SIG-M5 (cell line): ENCODE measurements around the gene KLK1.

Experiments
- DNase-seq: peaks from one replicate; lab custom pipeline; 2025; lab: John Stamatoyannopoulos, UW

KLK1 gene

GRCh38 chr19:50835785-50836542 lies 12.4 kb upstream of the KLK1 start:
- no peak for DNase-seq

GRCh38 chr19:50835103-50835784 lies 11.7 kb upstream of the KLK1 start:
- DNase-seq, result no peak

GRCh38 chr19:50833802-50834167 lies 10.2 kb upstream of the KLK1 start:
- no peak for DNase-seq

GRCh38 chr19:50833117-50833801 lies 9.7 kb upstream of the KLK1 start, which contains the start of gene KLK15:
Gene KLK15, minus strand, starts transcription at chr19:50833574. Its CDS starts 2,082 bp downstream, at chr19:50831492.
- no peak for DNase-seq

GRCh38 chr19:50832666-50833065 lies 9.1 kb upstream of the KLK1 start:
- DNase-seq, result no peak

- no peak for DNase-seq
Observed at GRCh38 chr19:50831026-50831396, 7.4 kb upstream of the KLK1 start.

GRCh38 chr19:50830266-50831025 lies 6.9 kb upstream of the KLK1 start:
- no peak for DNase-seq

- DNase-seq, result no peak
Observed at GRCh38 chr19:50829801-50830200, 6.2 kb upstream of the KLK1 start.

- DNase-seq, result no peak
Observed at GRCh38 chr19:50827476-50827875, 3.9 kb upstream of the KLK1 start.

GRCh38 chr19:50826492-50827240 lies 3.1 kb upstream of the KLK1 start:
- DNase-seq, result no peak

- DNase-seq, result no peak
Observed at GRCh38 chr19:50822661-50823208, 852 bp downstream of the KLK1 start.

GRCh38 chr19:50821622-50822021 lies 2.0 kb downstream of the KLK1 start:
- no peak for DNase-seq

- no peak for DNase-seq
Observed at GRCh38 chr19:50821248-50821612, 2.4 kb downstream of the KLK1 start.

GRCh38 chr19:50820549-50821247 lies 2.9 kb downstream of the KLK1 start:
- no peak for DNase-seq

GRCh38 chr19:50820086-50820485 lies 3.5 kb downstream of the KLK1 start:
- DNase-seq, result no peak

- no peak for DNase-seq
Observed at GRCh38 chr19:50819636-50820035, 4.0 kb downstream of the KLK1 start.

- DNase-seq, result no peak
Observed at GRCh38 chr19:50818859-50819472, 4.6 kb downstream of the KLK1 start.

GRCh38 chr19:50817941-50818858 lies 5.4 kb downstream of the KLK1 start:
- DNase-seq, result no peak

- no peak for DNase-seq
Observed at GRCh38 chr19:50815439-50815838, 8.1 kb downstream of the KLK1 start.
